Activated T-helper 2 cell treated with anti-CD3 and anti-CD28 coated beads, Interferon-gamma antibody, Interleukin-2, Interleukin-4, amounts not matched to agents 10 μg/mL and 5 μg/mL and 100 μg/mL, durations not matched to agents 14 hours and 24 hours and 36 hours (primary cell): ENCODE data around the gene REPS1. TPM values are rescaled to one million over a fixed set of nuclear protein-coding genes. Genes with fewer than 3 reads are reported as not detected.
A peak's percentile ranks its signal among the peaks of the same experiment; 100 is the strongest.
"Not testable (repeated sequence)": the region's sequence is repeated elsewhere in the genome, so short reads cannot be mapped to it uniquely, and the experiment has no call there.

Source experiments
- DNase-seq: peaks from one replicate; pipeline ENCODE4 v3.0.0; 2021; ENCODE audit warnings: low spot score
- H3K27ac Mint-ChIP-seq: one replicate; pipeline ENCODE4 v1.8.0; 2021; ENCODE audit warnings: mixed read lengths
- H3K27me3 Mint-ChIP-seq: one replicate; pipeline ENCODE4 v1.8.0; 2021; ENCODE audit warnings: low read depth, mixed read lengths
- H3K36me3 Mint-ChIP-seq: one replicate; pipeline ENCODE4 v1.8.0; 2021; ENCODE audit warnings: low read depth, mixed read lengths
- H3K4me1 Mint-ChIP-seq: one replicate; pipeline ENCODE4 v1.8.0; 2021; ENCODE audit warnings: low read depth, mixed read lengths
- H3K4me3 Mint-ChIP-seq: one replicate; pipeline ENCODE4 v1.8.0; 2021; ENCODE audit warnings: low read depth, mild to moderate bottlenecking, moderate library complexity, mixed read lengths
- H3K9me3 Mint-ChIP-seq: one replicate; pipeline ENCODE4 v1.8.0; 2021; ENCODE audit warnings: mixed read lengths
- intact Hi-C: fragments of 100-400 bp; cut with micrococcal nuclease; formaldehyde crosslinking; loops from one replicate; pipeline ENCODE4 v1.15.1; 2023
- total RNA-seq: library from RNA; stranded (reverse); gene quantifications from 2 replicates; pipeline ENCODE4 v1.2.3, GENCODE V29; 2022

The REPS1 gene, protein sequence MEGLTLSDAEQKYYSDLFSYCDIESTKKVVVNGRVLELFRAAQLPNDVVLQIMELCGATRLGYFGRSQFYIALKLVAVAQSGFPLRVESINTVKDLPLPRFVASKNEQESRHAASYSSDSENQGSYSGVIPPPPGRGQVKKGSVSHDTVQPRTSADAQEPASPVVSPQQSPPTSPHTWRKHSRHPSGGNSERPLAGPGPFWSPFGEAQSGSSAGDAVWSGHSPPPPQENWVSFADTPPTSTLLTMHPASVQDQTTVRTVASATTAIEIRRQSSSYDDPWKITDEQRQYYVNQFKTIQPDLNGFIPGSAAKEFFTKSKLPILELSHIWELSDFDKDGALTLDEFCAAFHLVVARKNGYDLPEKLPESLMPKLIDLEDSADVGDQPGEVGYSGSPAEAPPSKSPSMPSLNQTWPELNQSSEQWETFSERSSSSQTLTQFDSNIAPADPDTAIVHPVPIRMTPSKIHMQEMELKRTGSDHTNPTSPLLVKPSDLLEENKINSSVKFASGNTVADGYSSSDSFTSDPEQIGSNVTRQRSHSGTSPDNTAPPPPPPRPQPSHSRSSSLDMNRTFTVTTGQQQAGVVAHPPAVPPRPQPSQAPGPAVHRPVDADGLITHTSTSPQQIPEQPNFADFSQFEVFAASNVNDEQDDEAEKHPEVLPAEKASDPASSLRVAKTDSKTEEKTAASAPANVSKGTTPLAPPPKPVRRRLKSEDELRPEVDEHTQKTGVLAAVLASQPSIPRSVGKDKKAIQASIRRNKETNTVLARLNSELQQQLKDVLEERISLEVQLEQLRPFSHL
- 96.3 and 99.8 TPM in 2 replicates for total RNA-seq

DNA sequence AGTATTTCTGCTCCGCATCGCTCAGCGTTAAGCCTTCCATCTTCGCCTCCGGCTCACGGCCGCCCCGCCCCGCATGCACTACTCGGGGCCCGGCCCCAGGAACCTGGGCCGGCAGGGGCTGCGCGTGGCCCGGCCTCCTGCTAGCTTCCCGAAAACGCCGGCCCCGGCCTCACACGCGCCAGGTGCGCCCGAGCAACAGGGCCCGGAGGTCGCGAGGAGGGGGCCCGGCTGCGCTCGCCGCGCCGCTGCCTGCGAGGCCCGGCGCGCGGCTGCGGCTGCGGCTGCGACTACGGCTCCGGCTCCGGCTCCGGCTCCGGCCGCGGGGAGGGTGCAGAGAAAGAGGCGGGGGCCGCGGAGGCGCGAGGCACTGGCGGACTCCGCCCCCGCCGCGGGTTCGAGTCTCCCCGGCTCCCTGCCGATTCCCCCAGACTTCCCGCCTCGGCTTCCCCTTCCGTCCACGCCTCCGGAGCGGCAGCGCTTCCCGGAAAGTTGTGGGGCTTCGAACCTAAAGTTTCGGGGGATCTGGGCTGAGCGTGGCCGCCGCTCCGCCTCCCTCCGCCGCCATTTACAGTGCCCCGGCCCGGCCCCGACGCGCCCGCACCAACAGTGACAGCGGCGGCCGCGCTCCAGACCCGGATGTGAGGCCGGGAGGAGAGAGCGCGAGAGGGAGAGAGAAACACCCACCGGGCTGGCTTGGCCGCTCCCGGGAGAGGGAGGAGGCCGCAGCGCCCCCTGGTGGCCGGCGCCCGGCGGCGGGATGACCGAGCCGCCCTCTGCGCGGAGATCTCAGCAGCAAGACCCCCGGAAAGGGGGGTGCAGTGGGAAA, at the start of gene REPS1:
Gene REPS1 (minus strand): TSS at position 611 of the 826 bp plus-strand sequence. CDS start 571 bp downstream, at position 40.
- Mint-ChIP-seq H3K9me3 (no peaks in the 10 kb centered on the region), H3K27me3 (peaks cover 2% of the 10 kb centered on the region), H3K36me3 (peaks cover 4% of the 10 kb centered on the region), H3K4me1 (peaks cover 6% of the 10 kb centered on the region), H3K4me3 (peak within 1 kb of the TSS; percentile 92), H3K27ac (peak within 1 kb of the TSS; percentile 95)
- intact Hi-C loops: loop anchor here (1.0 to 5.0 kb wide), 8 partner anchors 40 to 396 kb away; partner anchors contain the start of genes ABRACL, CCDC28A and HECA
- peak; percentile 86 for DNase-seq

- no peaks in the 10 kb centered on the region for H3K9me3 Mint-ChIP-seq
- H3K4me1 Mint-ChIP-seq: peaks cover 25% of the 10 kb centered on the region
- no peak for DNase-seq
- H3K27ac Mint-ChIP-seq: no peak overlapping the region
- no peak overlapping the region for H3K4me3 Mint-ChIP-seq
- H3K36me3 Mint-ChIP-seq: peaks cover 79% of the 10 kb centered on the region
- intact Hi-C loops: no loop called here
- no peaks in the 10 kb centered on the region for H3K27me3 Mint-ChIP-seq
Measured at GRCh38 chr6:139037490-139037889, 49.4 kb upstream of the REPS1 start.

- DNase-seq: no peak
- Mint-ChIP-seq H3K27ac (no peak overlapping the region), H3K36me3 (peaks cover 27% of the 10 kb centered on the region), H3K9me3 (no peaks in the 10 kb centered on the region), H3K4me3 (no peak overlapping the region), H3K27me3 (no peaks in the 10 kb centered on the region), H3K4me1 (peaks cover 19% of the 10 kb centered on the region)
- intact Hi-C loops: loop anchor here (2.0 kb wide), 1 partner anchor 70 kb away; no protein-coding TSS in a partner anchor
Measured at GRCh38 chr6:139030228-139030963, 42.3 kb upstream of the REPS1 start.

GRCh38 chr6:139029470-139030227, 41.6 kb upstream of the REPS1 start:
- H3K4me3 Mint-ChIP-seq: no peak overlapping the region
- no peaks in the 10 kb centered on the region for H3K27me3 Mint-ChIP-seq
- intact Hi-C loops: loop anchor here (2.0 to 5.0 kb wide), 5 partner anchors 71 to 437 kb away; no protein-coding TSS in a partner anchor
- no peak overlapping the region for H3K27ac Mint-ChIP-seq
- peaks cover 19% of the 10 kb centered on the region for H3K4me1 Mint-ChIP-seq
- peaks cover 20% of the 10 kb centered on the region for H3K36me3 Mint-ChIP-seq
- peak; percentile 20 for DNase-seq
- no peaks in the 10 kb centered on the region for H3K9me3 Mint-ChIP-seq

DNA sequence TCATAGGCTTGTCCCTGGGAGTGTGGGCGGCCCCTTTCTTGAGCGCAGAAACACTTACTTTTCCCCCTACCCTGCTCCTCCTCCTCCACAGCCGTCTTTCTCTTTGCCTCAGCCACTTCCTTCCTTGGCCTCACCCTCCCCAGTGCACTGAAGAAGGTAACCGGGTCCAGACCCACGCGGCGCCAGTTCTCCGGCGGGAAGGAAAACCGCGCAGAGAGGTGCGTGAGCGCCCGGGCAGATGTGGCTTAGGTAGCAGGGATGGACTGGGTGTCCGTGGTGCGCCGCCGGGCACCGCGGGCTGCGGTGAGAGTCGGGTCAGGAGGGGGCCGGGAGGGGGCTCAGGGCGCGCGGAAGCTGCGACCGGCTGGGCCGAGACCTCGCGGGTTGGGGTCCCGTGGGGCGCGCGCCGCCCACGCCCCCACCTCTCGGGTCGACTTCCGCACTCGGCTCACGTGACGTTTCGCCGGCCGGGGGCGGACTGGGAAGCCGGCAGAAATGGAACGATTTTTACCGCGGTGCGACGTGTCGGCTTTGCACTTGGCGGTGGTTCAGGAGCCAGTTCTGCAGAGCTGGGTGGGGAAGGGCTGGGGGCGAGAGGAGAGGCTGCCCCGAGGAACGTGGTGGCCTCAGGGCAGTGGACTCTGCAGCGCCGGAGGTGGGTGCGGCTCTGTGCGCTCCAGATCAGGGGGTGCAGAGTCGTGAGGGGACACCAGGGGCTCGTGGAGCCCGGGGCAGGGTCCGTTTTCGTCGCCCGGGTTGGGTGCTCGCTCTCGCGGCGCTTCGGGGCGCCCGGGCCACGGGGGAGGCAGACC, 40.8 kb upstream of the REPS1 start, which contains the start of gene ABRACL:
Gene ABRACL (plus strand): TSS at position 88 of the 812 bp plus-strand sequence. CDS start 5,416 bp downstream, outside the sequence.
- intact Hi-C loops: loop anchor here (1.0 to 5.0 kb wide), 8 partner anchors 41 to 437 kb away; partner anchors contain the start of gene REPS1
- Mint-ChIP-seq H3K27ac (peak within 1 kb of the TSS; percentile 89), H3K9me3 (no peaks in the 10 kb centered on the region), H3K4me3 (peak within 1 kb of the TSS; percentile 93), H3K36me3 (peaks cover 12% of the 10 kb centered on the region), H3K27me3 (no peaks in the 10 kb centered on the region), H3K4me1 (peaks cover 17% of the 10 kb centered on the region)
- peak; percentile 77 for DNase-seq

DNA sequence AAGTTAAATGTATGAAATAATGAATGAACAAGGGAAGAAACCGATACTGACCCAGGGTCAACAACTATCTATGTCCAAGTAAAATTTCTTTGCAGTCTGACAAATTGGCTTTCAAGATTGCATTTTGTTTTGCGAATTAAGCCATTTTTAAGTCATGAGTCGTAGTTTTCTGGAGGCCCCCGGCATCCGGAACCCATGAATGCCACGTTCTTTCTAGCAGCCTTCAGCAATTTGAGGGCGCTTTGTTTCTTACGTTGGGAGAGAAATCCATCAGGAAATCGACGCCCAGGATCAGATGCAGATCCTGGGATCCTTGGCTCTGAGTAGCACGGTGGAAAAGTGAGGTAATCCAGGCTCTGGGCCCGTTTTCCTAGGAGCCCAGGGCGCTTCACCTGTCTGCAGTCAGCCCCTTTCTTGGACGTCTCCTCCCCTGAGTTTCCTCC, 40.2 kb upstream of the REPS1 start:
- DNase-seq: no peak
- Mint-ChIP-seq H3K27me3 (no peaks in the 10 kb centered on the region), H3K4me3 (peak overlapping the region; percentile 93), H3K4me1 (peaks cover 11% of the 10 kb centered on the region), H3K9me3 (no peaks in the 10 kb centered on the region), H3K36me3 (peaks cover 6% of the 10 kb centered on the region), H3K27ac (peak overlapping the region; percentile 89)
- intact Hi-C loops: loop anchor here (1.0 to 5.0 kb wide), 8 partner anchors 40 to 436 kb away; partner anchors contain the start of gene REPS1

DNA sequence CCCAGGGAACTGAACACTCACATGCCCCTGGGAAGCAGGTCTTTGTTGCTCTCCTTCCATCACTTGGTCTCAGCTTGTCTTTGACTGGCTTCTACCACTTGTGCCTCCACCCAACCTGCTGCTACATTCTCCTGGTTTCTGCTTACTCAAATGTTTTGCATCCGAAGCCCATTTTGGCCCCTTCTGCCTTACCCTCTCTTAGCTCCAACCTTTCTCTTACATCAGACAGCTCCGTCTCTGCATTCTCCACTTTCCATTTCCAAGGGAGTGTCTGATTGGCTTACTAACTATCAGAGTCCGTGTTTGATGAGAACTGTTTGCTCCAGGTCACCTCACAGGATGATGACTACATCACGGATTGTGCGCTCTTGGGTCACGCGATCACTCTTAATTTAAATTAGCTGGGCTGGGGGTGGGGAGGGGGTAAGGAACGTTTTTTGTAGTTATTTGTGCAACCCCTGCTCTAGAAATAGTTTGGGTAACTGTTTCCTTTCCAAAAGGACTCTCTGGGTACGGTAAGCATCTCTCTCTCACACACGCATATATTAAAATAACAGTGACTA, 39.6 kb upstream of the REPS1 start:
- Mint-ChIP-seq H3K9me3 (no peaks in the 10 kb centered on the region), H3K4me3 (peak overlapping the region; percentile 93), H3K27ac (peak overlapping the region; percentile 89), H3K27me3 (no peaks in the 10 kb centered on the region), H3K36me3 (peaks cover 2% of the 10 kb centered on the region), H3K4me1 (peaks cover 8% of the 10 kb centered on the region)
- intact Hi-C loops: loop anchor here (1.0 to 5.0 kb wide), 9 partner anchors 39 to 435 kb away; partner anchors contain the start of genes CCDC28A and REPS1
- peak; percentile 45 for DNase-seq

- intact Hi-C loops: loop anchor here (5.0 kb wide), 1 partner anchor 433 kb away; no protein-coding TSS in a partner anchor
- H3K27me3 Mint-ChIP-seq, H3K36me3 Mint-ChIP-seq, DNase-seq, H3K4me1 Mint-ChIP-seq, H3K9me3 Mint-ChIP-seq, H3K4me3 Mint-ChIP-seq, H3K27ac Mint-ChIP-seq: not testable (repeated sequence)
Measured at GRCh38 chr6:139025416-139025815, 37.4 kb upstream of the REPS1 start.

- H3K9me3 Mint-ChIP-seq: no peaks in the 10 kb centered on the region
- no peak for DNase-seq
- no peaks in the 10 kb centered on the region for H3K4me1 Mint-ChIP-seq
- H3K4me3 Mint-ChIP-seq: no peak overlapping the region
- no peaks in the 10 kb centered on the region for H3K36me3 Mint-ChIP-seq
- intact Hi-C loops: no loop called here
- H3K27ac Mint-ChIP-seq: no peak overlapping the region
- no peaks in the 10 kb centered on the region for H3K27me3 Mint-ChIP-seq
Measured at GRCh38 chr6:139020689-139021088, 32.6 kb upstream of the REPS1 start.

DNA sequence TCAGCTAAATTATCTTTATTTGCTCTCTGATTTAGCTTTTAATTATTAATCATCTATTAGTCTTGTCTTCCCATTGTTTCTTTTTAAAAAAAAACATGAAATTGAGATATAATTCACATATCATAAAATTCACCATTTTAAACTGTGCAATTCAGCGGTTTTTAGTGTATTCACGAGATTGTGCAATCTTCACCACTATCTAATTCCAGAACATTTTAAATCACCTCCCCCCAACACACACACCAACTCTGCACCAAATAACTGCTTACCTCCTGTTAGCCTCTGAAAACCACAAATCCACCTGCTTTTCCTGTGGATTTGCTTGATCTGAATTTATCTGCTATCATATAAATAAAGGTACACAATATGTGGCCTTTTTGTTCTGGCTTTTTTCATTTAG, 31.7 kb upstream of the REPS1 start:
- Mint-ChIP-seq H3K27ac (no peak overlapping the region), H3K4me3 (no peak overlapping the region), H3K4me1 (no peaks in the 10 kb centered on the region), H3K27me3 (peaks cover 2% of the 10 kb centered on the region), H3K9me3 (no peaks in the 10 kb centered on the region), H3K36me3 (no peaks in the 10 kb centered on the region)
- intact Hi-C loops: no loop called here
- DNase-seq: no peak
